Lower leg skin (tissue), 3 donors: ENCODE measurements around the gene GPD1.

Experiments
- POLR2A ChIP-seq, 2 donors: fragments of 450-650 bp; IDR thresholded peaks; one replicate each; pipeline ENCODE4 v1.6.1; 2016 to 2017; ENCODE audit warnings: antibody characterized with exemption in 2 of 2, mild to moderate bottlenecking in 1 of 2, moderate library complexity in 1 of 2
- TF ChIP-seq, protein P1 (sequence below), 3 donors: fragments of 450-650 bp; IDR thresholded peaks; one replicate each; pipeline ENCODE4 v1.5.1; 2016; ENCODE audit warnings: antibody characterized with exemption in 3 of 3, mild to moderate bottlenecking in 3 of 3, moderate library complexity in 2 of 3

DNA sequence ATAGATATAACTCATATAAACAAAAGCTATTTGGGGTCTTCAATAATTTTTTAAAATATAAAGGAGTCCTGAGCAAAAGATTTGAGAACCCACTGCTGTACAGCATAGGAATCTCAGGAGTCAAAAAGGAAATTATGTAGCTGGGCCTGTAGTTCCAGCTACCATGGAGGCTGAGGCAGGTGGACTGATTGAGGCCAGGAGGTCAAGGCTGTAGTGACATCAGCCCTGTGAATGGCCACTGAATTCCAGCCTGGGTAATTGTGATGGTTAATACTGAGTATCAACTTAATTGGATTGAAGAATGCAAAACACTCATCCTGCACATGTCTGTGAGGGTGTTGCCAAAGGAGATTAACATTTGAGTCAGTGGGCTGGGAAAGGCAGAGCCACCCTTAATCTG lies 52.8 kb downstream of the GPD1 start:
- TF ChIP-seq, protein P1, sequence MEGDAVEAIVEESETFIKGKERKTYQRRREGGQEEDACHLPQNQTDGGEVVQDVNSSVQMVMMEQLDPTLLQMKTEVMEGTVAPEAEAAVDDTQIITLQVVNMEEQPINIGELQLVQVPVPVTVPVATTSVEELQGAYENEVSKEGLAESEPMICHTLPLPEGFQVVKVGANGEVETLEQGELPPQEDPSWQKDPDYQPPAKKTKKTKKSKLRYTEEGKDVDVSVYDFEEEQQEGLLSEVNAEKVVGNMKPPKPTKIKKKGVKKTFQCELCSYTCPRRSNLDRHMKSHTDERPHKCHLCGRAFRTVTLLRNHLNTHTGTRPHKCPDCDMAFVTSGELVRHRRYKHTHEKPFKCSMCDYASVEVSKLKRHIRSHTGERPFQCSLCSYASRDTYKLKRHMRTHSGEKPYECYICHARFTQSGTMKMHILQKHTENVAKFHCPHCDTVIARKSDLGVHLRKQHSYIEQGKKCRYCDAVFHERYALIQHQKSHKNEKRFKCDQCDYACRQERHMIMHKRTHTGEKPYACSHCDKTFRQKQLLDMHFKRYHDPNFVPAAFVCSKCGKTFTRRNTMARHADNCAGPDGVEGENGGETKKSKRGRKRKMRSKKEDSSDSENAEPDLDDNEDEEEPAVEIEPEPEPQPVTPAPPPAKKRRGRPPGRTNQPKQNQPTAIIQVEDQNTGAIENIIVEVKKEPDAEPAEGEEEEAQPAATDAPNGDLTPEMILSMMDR (IDR thresholded peaks at IDR 0.05) = no peak
- no peak for TF ChIP-seq POLR2A (IDR thresholded peaks at IDR 0.05)
